GM18907 (cell line): Measurements from ENCODE around the gene VSTM1.

Source experiments
- ATAC-seq: cut with Tn5 transposase; IDR thresholded peaks from one replicate; pipeline ENCODE4 v1.9.1; 2021; ENCODE audit warnings: mild to moderate bottlenecking, moderate library complexity; ENCODE audit not compliant: unreplicated experiment

Gene VSTM1

DNA sequence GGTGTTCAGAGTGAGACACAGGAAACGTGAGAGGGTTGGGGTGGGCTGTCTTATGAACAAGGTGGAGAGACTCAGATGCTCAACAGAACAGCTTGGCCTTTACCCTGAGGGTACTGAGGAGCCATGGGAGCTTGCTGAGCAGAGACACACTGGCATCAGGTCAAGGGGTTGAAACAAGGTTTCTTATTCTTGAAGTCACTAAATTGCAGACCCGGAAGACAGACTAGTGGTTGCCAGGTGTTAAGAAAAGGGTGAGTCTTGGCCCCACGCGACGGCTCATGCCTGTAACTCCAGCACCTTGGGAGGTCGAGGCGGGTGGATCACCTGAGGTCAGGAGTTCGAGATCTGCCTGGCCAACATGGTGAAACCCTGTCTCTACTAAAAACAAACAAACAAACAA is 49.8 kb downstream of the VSTM1 start:
- no peak for ATAC-seq

DNA sequence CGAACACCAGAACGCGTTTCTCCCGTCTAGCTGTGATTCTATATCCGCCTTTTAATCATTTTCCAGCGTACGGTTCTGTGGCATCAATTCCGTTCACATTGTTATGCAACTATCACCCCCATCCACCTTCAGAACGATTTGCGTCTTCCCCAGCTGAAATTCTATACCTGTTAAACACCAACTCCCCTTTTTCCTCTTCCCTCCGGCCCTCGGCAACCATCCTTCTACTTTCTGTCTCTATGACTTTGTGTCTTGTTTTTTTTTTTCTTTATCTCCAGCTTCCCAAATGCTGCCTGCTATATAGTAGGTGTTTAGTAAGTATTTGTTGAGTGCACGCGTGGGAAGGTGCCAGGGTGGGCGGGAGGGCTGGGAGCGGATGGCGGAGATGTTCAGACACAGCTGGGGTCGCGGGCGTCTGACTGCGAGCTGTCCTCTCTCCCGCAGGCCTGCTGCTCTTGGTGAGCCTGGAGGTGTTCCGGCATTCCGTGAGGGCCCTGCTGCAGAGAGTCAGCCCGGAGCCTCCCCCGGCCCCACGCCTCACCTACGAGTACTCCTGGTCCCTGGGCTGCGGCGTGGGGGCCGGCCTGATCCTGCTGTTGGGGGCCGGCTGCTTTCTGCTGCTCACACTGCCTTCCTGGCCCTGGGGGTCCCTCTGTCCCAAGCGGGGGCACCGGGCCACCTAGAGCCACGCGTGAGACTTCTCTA is 52.0 kb downstream of the VSTM1 start:
- no peak for ATAC-seq

- ATAC-seq = no peak
These were observed 53.2 kb downstream of the VSTM1 start for GRCh38 chr19:54010474-54010873.

- no peak for ATAC-seq
These were observed 54.3 kb downstream of the VSTM1 start for GRCh38 chr19:54009440-54009839.

DNA sequence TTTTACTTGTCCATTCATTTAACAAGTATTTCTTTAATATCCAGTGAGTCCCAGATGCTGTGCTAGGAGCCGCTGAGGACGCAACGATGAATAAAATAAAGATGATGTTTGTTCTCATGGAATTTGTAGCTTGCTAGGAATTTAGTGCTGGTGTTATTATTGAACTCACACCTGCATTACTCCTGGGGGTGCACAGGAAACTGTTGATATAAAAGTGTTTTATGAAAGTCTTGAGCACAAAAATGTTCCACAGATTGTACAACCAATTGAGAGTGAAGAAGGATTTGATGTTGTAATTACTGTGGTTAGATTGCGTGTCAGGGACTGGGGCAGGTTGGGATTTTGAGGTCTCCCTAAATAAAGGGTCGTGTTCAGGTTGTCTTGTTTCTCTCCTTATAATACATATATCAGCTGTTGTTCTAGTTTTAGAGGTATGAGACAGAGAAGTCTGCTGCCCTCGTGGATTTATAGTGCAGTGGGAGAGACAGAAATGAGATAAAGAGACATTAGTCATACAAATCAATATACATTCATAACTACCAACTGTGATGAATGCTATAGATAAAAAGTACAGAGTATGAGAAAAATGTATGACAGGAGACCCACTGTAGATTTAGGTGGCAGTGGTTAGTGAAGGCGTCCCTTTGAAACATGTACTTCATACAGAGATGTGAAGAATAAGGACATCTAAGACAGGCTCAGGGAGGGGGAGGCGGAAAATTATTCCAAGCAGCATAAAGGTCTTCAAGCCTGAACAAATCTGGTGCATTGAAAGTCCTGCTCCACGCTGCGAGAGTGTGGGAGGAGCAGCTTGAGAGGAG is 61.0 kb downstream of the VSTM1 start:
- ATAC-seq = no peak

DNA sequence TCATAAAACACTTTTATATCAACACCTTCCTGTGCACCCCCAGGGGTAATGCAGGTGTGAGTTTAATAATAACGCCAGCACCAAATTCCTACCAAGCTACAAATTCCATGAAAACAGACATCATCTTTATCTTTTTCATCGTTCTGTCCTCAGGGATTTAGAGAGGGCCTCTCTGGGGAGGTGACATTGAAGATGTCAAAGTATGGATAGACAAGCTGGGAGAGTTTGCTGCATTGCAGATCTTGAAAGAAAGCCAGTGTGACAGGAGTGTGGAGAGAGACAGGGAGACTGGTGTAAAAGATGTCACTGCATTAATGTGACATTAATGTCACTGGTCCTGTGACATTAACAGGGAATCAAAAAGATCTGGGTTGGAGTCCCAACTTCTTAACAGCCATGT is 62.2 kb downstream of the VSTM1 start:
- ATAC-seq = no peak

DNA sequence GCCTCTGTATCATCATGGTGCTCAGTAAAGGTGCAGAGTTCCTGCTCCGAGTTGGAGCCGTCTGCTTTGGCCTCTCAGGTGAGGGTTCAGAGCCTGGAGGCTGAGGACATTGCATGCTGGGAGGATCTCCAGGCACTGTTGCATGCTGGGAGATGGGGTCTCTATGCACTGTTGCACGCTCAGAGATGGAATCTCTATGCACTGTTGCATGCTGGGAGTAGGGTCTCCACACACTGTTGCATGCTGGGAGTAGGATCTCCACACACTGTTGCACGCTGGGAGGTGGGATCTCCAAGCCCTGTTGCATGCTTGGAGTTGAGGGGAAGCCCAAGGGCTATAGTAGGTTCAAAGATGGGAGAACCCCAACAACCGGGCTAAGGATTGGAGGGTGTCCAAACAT is 64.0 kb downstream of the VSTM1 start:
- no peak for ATAC-seq

DNA sequence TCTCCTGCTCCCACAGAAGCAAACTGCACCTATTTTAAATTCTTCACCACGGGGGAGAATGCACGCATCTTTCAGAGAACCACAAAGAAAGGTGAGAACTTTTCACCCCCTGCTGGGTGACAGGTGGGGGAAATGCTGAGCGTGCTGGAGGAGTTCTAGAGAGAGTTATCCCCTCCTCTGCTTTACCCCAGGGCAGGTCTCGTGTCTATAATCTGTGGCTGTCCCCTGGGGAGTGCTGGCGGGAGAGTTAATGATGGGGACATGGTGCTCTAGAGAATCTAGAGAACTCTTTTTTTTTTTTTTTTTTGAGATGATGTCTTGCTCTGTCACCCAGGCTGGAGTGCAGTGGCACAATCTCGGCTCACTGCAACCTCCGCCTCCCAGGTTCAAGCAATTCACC is 65.5 kb downstream of the VSTM1 start:
- no peak for ATAC-seq

GRCh38 chr19:53994811-53995210 is 68.9 kb downstream of the VSTM1 start:
- ATAC-seq = no peak

- no peak for ATAC-seq
These were observed 70.2 kb downstream of the VSTM1 start for GRCh38 chr19:53993448-53993847.

GRCh38 chr19:53992815-53993214 is 70.9 kb downstream of the VSTM1 start:
- no peak for ATAC-seq

- no peak for ATAC-seq
These were observed 71.5 kb downstream of the VSTM1 start for GRCh38 chr19:53992211-53992610.

GRCh38 chr19:53991224-53992113 is 72.2 kb downstream of the VSTM1 start, which contains the start of gene CACNG6:
TSS of gene CACNG6 (plus strand) at chr19:53991637. CDS start at chr19:53992878, 1,241 bp downstream.
- ATAC-seq = no peak
